Ovary (tissue), 3 donors: ENCODE data around the gene SPAG16.

ENCODE experiments used
- EP300 ChIP-seq: sonication (generic); formaldehyde crosslinking; IDR thresholded peaks from one replicate; pipeline ENCODE4 v1.6.1; 2017; ENCODE audit warnings: antibody characterized with exemption
- POLR2A ChIP-seq: fragments of 450-650 bp; IDR thresholded peaks from one replicate; pipeline ENCODE4 v1.6.1; 2017; ENCODE audit warnings: antibody characterized with exemption, mild to moderate bottlenecking, moderate library complexity
- TF ChIP-seq, protein P1 (sequence below), 3 donors: fragments of 450-650 bp in 2 of 3; fragments of 200-600 bp in 1 of 3; IDR thresholded peaks; one replicate each; pipeline versions ENCODE4 v1.5.1 to v1.8.0; 2016 to 2022; ENCODE audit warnings: antibody characterized with exemption in 3 of 3, mild to moderate bottlenecking in 1 of 3
- donor health status: DM: no; HTN: no; CAD: no.

DNA sequence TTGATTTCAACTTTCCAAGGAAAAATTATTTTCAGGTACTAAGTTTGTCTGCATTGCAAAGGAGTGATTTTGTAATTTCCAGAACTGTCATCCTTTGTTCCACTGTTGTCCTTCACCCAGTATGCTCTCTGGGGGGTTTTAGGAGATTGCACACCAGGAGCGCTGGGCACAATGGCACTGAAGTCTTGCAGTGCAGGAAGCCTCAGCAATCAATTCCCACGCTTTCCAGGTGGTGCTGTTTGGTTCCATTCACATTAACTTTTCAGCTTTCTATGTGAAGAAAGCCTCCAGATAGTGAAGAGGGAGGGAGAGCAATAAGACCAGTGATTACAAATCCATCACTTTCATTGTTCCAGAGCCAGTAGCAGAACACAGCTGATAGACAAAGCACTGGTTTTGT lies 782.6 kb downstream of the SPAG16 start:
- TF ChIP-seq, protein P1, sequence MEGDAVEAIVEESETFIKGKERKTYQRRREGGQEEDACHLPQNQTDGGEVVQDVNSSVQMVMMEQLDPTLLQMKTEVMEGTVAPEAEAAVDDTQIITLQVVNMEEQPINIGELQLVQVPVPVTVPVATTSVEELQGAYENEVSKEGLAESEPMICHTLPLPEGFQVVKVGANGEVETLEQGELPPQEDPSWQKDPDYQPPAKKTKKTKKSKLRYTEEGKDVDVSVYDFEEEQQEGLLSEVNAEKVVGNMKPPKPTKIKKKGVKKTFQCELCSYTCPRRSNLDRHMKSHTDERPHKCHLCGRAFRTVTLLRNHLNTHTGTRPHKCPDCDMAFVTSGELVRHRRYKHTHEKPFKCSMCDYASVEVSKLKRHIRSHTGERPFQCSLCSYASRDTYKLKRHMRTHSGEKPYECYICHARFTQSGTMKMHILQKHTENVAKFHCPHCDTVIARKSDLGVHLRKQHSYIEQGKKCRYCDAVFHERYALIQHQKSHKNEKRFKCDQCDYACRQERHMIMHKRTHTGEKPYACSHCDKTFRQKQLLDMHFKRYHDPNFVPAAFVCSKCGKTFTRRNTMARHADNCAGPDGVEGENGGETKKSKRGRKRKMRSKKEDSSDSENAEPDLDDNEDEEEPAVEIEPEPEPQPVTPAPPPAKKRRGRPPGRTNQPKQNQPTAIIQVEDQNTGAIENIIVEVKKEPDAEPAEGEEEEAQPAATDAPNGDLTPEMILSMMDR (IDR thresholded peaks at IDR 0.05), result no peak
- TF ChIP-seq POLR2A (no peak), EP300 (no peak)
